HG02840 (cell line): ENCODE measurements around the gene WFS1.
A peak's percentile ranks its signal among the peaks of the same experiment; 100 is the strongest.

ENCODE experiments used
- ATAC-seq: cut with Tn5 transposase; IDR thresholded peaks from one replicate; pipeline ENCODE4 v1.9.1; 2021; ENCODE audit warnings: mild to moderate bottlenecking, moderate library complexity, moderate number of reproducible peaks; ENCODE audit not compliant: unreplicated experiment, low FRiP score

WFS1 gene

GRCh38 chr4:6275898-6276806 lies 6.5 kb downstream of the WFS1 start:
- ATAC-seq: no peak

- no peak for ATAC-seq
Measured at GRCh38 chr4:6277139-6277802, 7.6 kb downstream of the WFS1 start.

DNA sequence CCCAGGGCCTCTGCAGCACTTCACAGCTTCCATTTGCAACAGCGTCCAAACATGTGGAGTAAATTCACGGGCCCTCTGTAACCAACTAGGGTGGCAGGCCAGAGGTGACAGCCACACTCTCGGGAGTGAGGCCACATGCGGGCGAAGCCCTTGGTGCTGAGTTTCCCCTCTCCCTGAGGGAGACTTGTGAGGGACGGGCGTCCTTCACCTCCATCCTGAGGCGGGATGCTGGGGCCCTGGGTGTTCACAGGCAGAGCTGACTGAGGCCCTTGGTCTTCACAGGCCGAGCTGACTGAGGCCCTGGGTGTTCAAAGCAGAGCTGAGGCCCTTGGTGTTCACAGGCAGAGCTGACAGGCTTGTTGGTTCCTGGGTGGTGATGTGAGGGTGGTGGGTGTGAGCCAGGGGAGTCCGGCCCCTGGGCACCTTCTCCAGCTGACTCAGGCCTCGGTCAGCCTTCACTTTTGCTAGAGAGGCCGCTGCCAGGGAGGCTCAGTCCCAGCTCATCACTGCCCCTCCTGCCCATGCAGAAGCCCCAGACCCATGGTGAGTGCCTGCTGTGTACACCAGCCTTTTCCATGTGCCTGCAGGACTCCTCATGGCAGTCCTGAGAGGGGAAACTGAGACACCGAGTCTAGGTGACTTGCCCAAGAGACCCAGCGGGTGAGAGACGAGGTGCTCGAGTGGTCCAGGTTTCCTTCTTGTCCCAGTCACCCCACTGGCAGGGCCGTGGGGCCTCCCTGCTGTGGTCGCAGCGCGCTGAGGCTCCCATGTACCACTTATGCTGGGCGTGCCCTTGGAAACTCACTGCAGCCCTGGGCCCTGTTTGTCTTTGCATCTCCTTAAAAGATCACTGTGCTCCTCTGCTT lies 8.5 kb downstream of the WFS1 start:
- ATAC-seq: no peak

- ATAC-seq: peak; percentile 81
Measured at GRCh38 chr4:6278801-6279197, 9.1 kb downstream of the WFS1 start.

GRCh38 chr4:6279582-6280289 lies 10.1 kb downstream of the WFS1 start:
- no peak for ATAC-seq

- no peak for ATAC-seq
Measured at GRCh38 chr4:6280365-6280996, 10.8 kb downstream of the WFS1 start.

DNA sequence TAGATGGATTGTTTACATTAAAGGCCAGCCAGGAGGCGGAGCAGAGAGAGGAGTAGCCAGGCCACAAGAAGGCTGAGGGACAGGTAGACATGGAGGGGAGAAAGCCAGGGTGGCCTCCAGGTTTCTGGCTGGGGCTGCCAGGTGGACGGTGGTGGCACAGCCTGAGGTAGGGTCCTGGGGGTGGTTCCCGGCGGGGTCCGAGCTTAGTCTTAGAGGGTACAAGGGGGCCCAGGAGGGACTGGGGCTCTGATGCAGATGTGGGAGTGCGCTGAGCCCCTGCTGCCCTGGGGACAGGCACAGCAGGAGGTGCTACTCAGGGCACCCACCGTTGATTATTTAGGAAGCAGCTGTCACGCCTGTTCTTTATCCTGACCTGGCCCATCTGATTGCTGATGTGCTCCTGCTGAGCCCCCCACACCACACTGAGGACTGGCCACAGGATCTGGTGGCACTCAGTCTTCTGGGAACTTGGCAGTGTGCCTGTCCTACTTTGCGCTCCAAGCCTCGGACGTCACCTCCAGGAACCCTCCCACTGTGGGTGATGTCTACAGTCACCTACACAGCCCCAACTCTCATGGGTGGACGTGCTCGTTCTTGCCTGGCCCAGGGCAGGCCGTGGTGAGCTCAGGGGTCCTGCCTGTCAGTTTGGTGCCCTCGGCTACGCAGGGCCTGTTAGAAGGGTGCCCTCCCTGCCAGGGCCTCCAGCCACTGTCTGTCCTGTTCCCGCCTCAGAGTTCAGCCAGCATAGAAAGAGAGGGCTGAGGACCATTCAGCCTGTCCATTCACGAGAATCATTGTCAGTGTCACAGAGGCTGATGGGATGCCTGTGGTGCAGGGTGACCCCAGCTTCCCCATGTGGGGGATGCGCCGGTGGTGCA lies 12.0 kb downstream of the WFS1 start:
- ATAC-seq: no peak

- ATAC-seq: no peak
Measured at GRCh38 chr4:6282314-6282771, 12.7 kb downstream of the WFS1 start.

- no peak for ATAC-seq
Measured at GRCh38 chr4:6283282-6283681, 13.6 kb downstream of the WFS1 start.

- no peak for ATAC-seq
Measured at GRCh38 chr4:6287017-6287788, 17.6 kb downstream of the WFS1 start.

- ATAC-seq: no peak
Measured at GRCh38 chr4:6288342-6288741, 18.7 kb downstream of the WFS1 start.

GRCh38 chr4:6288871-6289270 lies 19.2 kb downstream of the WFS1 start:
- no peak for ATAC-seq

DNA sequence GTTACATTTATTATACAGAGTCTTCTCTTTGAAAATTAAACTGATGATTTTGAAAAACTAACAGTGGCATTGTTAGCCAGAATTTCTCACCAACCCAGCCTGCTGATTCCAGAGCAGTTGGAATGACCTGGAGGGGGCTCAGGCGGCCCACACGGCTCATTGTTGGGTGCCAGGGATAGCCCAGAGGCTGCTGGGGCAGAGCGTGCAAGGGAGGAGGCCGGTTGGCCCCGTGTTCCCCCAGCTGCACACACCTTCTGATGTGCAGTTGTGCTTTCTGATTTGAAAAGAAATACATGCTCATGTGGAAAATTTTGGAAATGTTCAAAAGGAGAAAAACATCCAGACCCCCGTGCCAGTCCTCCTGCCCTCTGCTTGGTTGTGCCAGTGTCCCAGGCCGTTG lies 20.6 kb downstream of the WFS1 start:
- ATAC-seq: no peak

GRCh38 chr4:6290769-6291547 lies 21.3 kb downstream of the WFS1 start:
- no peak for ATAC-seq

DNA sequence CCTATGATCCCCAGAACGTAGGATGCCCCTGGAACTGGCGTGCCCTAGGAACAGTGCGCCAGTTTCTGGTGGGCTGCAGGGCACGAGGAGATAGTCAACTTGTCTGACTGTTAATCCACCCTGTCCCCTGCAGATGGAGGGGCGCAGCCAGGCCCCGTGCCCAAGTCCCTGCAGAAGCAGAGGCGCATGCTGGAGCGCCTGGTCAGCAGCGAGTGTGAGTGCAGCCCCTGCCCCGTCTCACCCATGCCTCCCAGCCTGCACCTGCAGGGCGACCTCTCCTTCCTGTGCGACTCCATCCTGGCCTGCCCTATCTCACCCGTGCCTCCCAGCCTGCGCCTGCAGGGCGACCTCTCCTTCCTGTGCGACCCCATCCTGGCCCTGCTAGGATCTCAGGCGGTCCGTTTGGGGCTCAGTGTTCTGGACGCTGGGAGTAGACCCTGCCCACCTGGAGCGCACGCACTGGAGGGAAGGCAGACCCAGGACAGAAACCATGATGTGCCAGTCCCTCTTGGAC lies 22.2 kb downstream of the WFS1 start:
- no peak for ATAC-seq

GRCh38 chr4:6292376-6293096 lies 22.9 kb downstream of the WFS1 start:
- no peak for ATAC-seq

DNA sequence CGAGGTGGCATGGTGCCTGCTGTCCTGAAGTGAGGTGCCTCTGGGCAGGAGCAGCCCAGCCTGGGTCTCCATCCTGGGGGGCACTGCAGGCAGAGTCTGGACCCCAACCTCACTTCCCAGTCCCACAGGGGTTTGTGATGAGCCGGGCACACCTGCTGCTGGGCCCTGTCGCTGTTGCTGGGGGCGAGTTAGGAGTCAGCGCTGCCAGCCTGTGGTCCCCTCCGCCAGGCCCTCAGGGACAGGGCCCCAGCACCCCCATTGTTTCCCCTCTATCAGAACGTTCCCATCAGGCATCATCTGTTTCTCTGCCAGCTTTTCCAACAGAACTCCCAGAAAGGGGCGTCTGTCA lies 23.4 kb downstream of the WFS1 start:
- ATAC-seq: no peak
